ENCODE data around the gene USPL1. TPM values are rescaled to one million over a fixed set of nuclear protein-coding genes. Genes with fewer than 3 reads are reported as not detected.

Gene USPL1
- total RNA-seq, 1 donor from 2014 or later = 33.1 TPM

GRCh38 chr13:30702006-30702405 is 84.3 kb downstream of the USPL1 start:
- H3K27me3 ChIP-seq (ENCODE audit: control insufficient read depth, insufficient read depth, low read length) = no peaks in the 10 kb centered on the region
- no peak overlapping the region for H3K4me3 ChIP-seq (ENCODE audit: low read depth, low read length)
- TF ChIP-seq, protein P1, sequence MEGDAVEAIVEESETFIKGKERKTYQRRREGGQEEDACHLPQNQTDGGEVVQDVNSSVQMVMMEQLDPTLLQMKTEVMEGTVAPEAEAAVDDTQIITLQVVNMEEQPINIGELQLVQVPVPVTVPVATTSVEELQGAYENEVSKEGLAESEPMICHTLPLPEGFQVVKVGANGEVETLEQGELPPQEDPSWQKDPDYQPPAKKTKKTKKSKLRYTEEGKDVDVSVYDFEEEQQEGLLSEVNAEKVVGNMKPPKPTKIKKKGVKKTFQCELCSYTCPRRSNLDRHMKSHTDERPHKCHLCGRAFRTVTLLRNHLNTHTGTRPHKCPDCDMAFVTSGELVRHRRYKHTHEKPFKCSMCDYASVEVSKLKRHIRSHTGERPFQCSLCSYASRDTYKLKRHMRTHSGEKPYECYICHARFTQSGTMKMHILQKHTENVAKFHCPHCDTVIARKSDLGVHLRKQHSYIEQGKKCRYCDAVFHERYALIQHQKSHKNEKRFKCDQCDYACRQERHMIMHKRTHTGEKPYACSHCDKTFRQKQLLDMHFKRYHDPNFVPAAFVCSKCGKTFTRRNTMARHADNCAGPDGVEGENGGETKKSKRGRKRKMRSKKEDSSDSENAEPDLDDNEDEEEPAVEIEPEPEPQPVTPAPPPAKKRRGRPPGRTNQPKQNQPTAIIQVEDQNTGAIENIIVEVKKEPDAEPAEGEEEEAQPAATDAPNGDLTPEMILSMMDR (IDR thresholded peaks at IDR 0.05; ENCODE audit: insufficient read depth, low read length, poor library complexity, severe bottlenecking) = no peak
- DNase-seq (ENCODE audit: low read depth) = no peak
- no peaks in the 10 kb centered on the region for H3K36me3 ChIP-seq (ENCODE audit: control insufficient read depth, insufficient read depth, low read length)

GRCh38 chr13:30704596-30704995 is 86.9 kb downstream of the USPL1 start:
- H3K4me3 ChIP-seq (ENCODE audit: low read depth, low read length) = no peak overlapping the region
- TF ChIP-seq, protein P1 (IDR thresholded peaks at IDR 0.05; ENCODE audit: insufficient read depth, low read length, poor library complexity, severe bottlenecking) = no peak
- no peak for DNase-seq (ENCODE audit: low read depth)
- no peaks in the 10 kb centered on the region for H3K27me3 ChIP-seq (ENCODE audit: control insufficient read depth, insufficient read depth, low read length)
- no peaks in the 10 kb centered on the region for H3K36me3 ChIP-seq (ENCODE audit: control insufficient read depth, insufficient read depth, low read length)

DNA sequence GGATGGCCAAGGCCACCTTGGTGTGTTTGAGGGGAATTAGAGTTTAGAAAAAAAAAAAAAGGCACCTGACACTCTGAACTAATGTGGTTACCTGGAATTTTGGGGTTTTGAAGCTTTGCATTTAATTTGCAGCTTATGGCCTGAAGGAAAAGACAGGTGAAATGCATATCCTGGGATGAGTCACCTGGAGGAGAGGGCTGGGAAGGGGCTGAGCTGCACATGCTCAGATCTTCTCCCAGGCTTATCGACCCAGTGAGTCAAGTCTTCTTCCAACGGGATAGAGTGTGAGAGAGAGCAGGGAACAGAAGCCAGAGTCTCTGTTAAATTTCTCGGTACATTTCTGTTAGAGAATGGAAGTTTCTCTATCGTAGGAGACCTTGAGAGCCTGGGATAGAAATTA is 88.0 kb downstream of the USPL1 start:
- Histone ChIP-seq H3K4me3 (ENCODE audit: low read depth, low read length) (no peak overlapping the region), H3K27me3 (ENCODE audit: control insufficient read depth, insufficient read depth, low read length) (no peaks in the 10 kb centered on the region), H3K36me3 (ENCODE audit: control insufficient read depth, insufficient read depth, low read length) (no peaks in the 10 kb centered on the region)
- TF ChIP-seq, protein P1 (IDR thresholded peaks at IDR 0.05; ENCODE audit: insufficient read depth, low read length, poor library complexity, severe bottlenecking) = no peak
- no peak for DNase-seq (ENCODE audit: low read depth)

DNA sequence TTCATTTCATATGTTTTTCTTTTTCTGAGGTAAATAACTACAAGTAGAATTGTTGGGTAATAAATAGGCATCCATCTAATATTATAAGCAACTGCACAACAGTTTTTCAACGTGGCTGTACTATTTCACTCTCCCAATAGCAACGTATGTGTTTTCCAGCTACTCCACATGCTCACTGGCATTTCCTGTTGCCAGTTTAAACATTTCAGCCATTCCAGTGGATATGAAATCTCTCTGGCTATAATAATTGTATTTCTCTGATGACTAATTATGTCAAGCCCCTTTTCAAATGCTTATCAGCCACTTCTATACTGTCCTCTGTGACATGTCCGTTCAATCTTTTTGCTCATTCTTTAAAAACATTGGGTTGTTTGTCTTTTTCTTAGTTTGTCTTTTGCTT is 90.8 kb downstream of the USPL1 start:
- no peak for DNase-seq (ENCODE audit: low read depth)
- TF ChIP-seq, protein P1 (IDR thresholded peaks at IDR 0.05; ENCODE audit: insufficient read depth, low read length, poor library complexity, severe bottlenecking) = no peak
- H3K36me3 ChIP-seq (ENCODE audit: control insufficient read depth, insufficient read depth, low read length) = no peaks in the 10 kb centered on the region
- H3K27me3 ChIP-seq (ENCODE audit: control insufficient read depth, insufficient read depth, low read length) = no peaks in the 10 kb centered on the region
- no peak overlapping the region for H3K4me3 ChIP-seq (ENCODE audit: low read depth, low read length)

Other genes starting within 250 kb of the USPL1 start
- gene UBE2L5, start 195.4 kb upstream of the USPL1 start, total RNA-seq = not detected in 2 replicates
- gene HMGB1, start 152.0 kb upstream of the USPL1 start, total RNA-seq = 346 and 448 TPM in 2 replicates
- 85.4 and 96.0 TPM in 2 replicates for gene ALOX5AP, start 117.6 kb downstream of the USPL1 start, total RNA-seq

All from kidney epithelial cell (primary cell).